Measurements from ENCODE around the gene INSYN2A. TPM values are rescaled to one million over a fixed set of nuclear protein-coding genes. Genes with fewer than 3 reads are reported as not detected.

INSYN2A gene
- total RNA-seq, 1 experiment from 2014 or later = 0.07 TPM

DNA sequence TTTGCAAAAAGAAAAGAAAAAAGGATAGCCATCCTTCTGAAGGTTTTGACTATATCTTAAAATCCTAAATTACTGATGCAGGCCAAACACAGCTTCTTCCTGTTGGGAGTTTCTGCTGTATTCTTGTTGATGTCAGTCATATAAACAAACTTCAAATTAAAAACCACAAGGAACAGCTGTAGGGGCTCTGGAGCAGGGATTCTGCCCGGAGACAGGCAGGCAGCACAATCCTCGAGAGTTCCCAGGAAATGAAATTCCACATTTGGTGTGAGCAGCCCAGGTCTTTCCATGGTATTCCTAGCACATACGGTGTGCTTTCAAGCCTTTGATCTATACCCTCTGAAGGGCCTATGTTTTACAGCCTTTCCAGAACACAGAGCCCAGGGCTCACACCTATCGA is 43.2 kb downstream of the INSYN2A start:
- TF ChIP-seq, protein P1, sequence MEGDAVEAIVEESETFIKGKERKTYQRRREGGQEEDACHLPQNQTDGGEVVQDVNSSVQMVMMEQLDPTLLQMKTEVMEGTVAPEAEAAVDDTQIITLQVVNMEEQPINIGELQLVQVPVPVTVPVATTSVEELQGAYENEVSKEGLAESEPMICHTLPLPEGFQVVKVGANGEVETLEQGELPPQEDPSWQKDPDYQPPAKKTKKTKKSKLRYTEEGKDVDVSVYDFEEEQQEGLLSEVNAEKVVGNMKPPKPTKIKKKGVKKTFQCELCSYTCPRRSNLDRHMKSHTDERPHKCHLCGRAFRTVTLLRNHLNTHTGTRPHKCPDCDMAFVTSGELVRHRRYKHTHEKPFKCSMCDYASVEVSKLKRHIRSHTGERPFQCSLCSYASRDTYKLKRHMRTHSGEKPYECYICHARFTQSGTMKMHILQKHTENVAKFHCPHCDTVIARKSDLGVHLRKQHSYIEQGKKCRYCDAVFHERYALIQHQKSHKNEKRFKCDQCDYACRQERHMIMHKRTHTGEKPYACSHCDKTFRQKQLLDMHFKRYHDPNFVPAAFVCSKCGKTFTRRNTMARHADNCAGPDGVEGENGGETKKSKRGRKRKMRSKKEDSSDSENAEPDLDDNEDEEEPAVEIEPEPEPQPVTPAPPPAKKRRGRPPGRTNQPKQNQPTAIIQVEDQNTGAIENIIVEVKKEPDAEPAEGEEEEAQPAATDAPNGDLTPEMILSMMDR (IDR thresholded peaks at IDR 0.05; ENCODE audit: unreplicated experiment) = no peak
- H3K4me3 Mint-ChIP-seq (ENCODE audit: unreplicated experiment) = no peak overlapping the region
- no peaks in the 10 kb centered on the region for H3K9me3 Mint-ChIP-seq (ENCODE audit: unreplicated experiment)
- H3K4me1 Mint-ChIP-seq (ENCODE audit: insufficient read depth, unreplicated experiment) = peaks cover 55% of the 10 kb centered on the region
- no TSS peak for BruUV-seq (replicated peaks)
- H3K27ac Mint-ChIP-seq (ENCODE audit: low read depth, unreplicated experiment) = peak overlapping the region; percentile 93
- intact Hi-C loops (cut with micrococcal nuclease) = loop anchor here (5.0 kb wide), 2 partner anchors 111 to 251 kb away; no protein-coding TSS in a partner anchor
- H3K27me3 Mint-ChIP-seq (ENCODE audit: insufficient read depth, unreplicated experiment) = no peaks in the 10 kb centered on the region
- POLR2A ChIA-PET = interaction anchor here (0.7 to 0.8 kb wide), 2 partner anchors 10 to 664 kb away, joined by 3 read pairs; no protein-coding TSS in a partner anchor
- DNase-seq (ENCODE audit: unreplicated experiment) = no peak
- CTCF ChIA-PET = interaction anchor here (1.0 to 1.1 kb wide), 2 partner anchors 12 to 15 kb away, joined by 3 to 7 read pairs; no protein-coding TSS in a partner anchor
- no peaks in the 10 kb centered on the region for H3K36me3 Mint-ChIP-seq (ENCODE audit: insufficient read depth, unreplicated experiment)

DNA sequence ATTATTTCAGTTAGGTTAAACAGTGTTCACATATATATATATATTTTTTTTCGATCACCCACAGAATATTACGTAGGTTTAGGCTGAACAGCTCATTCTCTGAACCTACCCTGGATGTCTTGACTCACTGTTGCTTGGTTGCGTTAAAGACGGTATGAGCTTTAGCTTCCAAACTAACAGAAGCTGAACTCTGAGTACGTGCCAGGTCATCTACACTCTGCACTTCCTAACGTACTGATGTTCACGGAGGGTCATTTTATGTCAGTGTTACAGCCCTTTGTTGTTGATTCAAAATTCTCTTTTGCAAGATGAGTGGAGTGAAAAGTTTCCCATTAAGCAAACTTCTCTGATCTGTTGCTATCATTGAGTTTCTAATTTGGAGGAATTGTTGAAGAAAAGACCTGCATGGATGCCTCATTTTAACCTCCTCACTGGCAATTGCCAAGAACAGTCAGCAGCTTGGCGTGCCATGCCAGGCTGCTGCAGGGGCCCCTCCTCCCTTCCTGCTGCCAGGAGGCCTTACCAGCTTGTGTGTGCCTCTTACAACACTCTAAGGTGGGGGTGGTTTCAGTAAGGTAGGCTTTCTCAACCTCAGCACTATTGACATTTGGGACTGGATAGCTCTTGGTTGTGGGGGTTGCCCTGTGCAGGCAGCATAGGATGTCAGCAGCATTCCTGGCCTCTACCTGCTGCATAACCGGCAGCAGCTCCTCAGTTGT is 44.3 kb downstream of the INSYN2A start:
- Mint-ChIP-seq H3K4me3 (ENCODE audit: unreplicated experiment) (peak overlapping the region; percentile 41), H3K27me3 (ENCODE audit: insufficient read depth, unreplicated experiment) (no peaks in the 10 kb centered on the region), H3K9me3 (ENCODE audit: unreplicated experiment) (no peaks in the 10 kb centered on the region), H3K4me1 (ENCODE audit: insufficient read depth, unreplicated experiment) (peaks cover 50% of the 10 kb centered on the region), H3K36me3 (ENCODE audit: insufficient read depth, unreplicated experiment) (no peaks in the 10 kb centered on the region), H3K27ac (ENCODE audit: low read depth, unreplicated experiment) (peak overlapping the region; percentile 93)
- TF ChIP-seq, protein P1 (IDR thresholded peaks at IDR 0.05; ENCODE audit: unreplicated experiment) = no peak
- ChIA-PET POLR2A (interaction anchor here (0.6 to 1.3 kb wide), 5 partner anchors 11 to 250 kb away, joined by 3 to 5 read pairs (median 3); no protein-coding TSS in a partner anchor), CTCF (interaction anchor here (1.1 kb wide), 1 partner anchor 16 kb away, joined by 7 read pairs; no protein-coding TSS in a partner anchor)
- intact Hi-C loops (cut with micrococcal nuclease) = loop anchor here (5.0 kb wide), 2 partner anchors 110 to 250 kb away; no protein-coding TSS in a partner anchor
- no TSS peak for BruUV-seq (replicated peaks)
- peak; percentile 96 for DNase-seq (ENCODE audit: unreplicated experiment)

DNA sequence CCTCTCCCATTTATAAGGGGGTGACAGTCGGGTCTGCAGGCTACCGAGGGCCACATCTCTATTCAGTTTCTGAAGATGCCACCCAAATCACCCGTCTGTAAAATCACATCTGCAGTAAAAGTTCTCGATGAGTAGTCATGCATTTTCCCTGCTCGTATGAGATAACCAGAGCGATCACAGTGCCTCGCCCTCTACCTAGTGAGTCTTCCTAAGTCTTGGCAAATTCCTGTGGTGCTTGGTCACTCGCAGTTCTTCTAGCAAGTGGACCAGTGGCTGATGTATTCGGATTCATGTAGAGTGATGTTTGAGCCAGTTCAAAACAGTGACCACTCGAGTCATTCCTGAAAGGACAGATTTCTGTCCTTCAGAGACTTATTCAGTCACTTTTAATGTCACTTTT is 44.9 kb downstream of the INSYN2A start:
- Mint-ChIP-seq H3K9me3 (ENCODE audit: unreplicated experiment) (no peaks in the 10 kb centered on the region), H3K4me1 (ENCODE audit: insufficient read depth, unreplicated experiment) (peaks cover 50% of the 10 kb centered on the region), H3K27me3 (ENCODE audit: insufficient read depth, unreplicated experiment) (no peaks in the 10 kb centered on the region), H3K36me3 (ENCODE audit: insufficient read depth, unreplicated experiment) (no peaks in the 10 kb centered on the region), H3K27ac (ENCODE audit: low read depth, unreplicated experiment) (peak overlapping the region; percentile 93), H3K4me3 (ENCODE audit: unreplicated experiment) (peak overlapping the region; percentile 41)
- POLR2A ChIA-PET = interaction anchor here (0.6 to 1.3 kb wide), 4 partner anchors 13 to 249 kb away, joined by 3 to 5 read pairs (median 3); no protein-coding TSS in a partner anchor
- intact Hi-C loops (cut with micrococcal nuclease) = loop anchor here (5.0 kb wide), 2 partner anchors 109 to 249 kb away; no protein-coding TSS in a partner anchor
- TF ChIP-seq, protein P1 (IDR thresholded peaks at IDR 0.05; ENCODE audit: unreplicated experiment) = no peak
- no TSS peak for BruUV-seq (replicated peaks)
- CTCF ChIA-PET = no interaction called here
- DNase-seq (ENCODE audit: unreplicated experiment) = peak; percentile 50

DNA sequence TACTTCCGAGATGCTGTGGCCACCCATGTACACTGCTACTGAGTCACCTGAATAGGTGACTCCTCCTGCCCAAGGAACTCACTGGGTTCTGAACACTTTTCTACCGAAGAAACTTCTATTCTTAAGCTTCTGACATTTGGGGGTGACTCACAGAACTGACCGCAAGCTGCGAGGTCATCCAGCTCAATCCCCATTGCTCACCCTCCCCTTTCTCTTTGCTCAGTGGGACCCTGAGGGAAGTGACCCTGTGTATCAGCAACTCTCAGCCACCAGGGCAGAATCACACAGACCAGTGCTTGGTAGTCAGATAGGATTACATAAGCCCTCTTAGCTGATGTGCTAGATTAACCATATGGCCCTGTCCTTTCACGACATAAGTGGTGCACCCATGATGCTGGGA is 46.3 kb downstream of the INSYN2A start:
- no TSS peak for BruUV-seq (replicated peaks)
- intact Hi-C loops (cut with micrococcal nuclease) = loop anchor here (5.0 kb wide), 2 partner anchors 108 to 248 kb away; no protein-coding TSS in a partner anchor
- DNase-seq (ENCODE audit: unreplicated experiment) = peak; percentile 53
- CTCF ChIA-PET = interaction anchor here (0.6 to 1.2 kb wide), 4 partner anchors 10 to 1178 kb away, joined by 3 to 4 read pairs (median 3); no protein-coding TSS in a partner anchor
- TF ChIP-seq, protein P1 (IDR thresholded peaks at IDR 0.05; ENCODE audit: unreplicated experiment) = no peak
- H3K4me3 Mint-ChIP-seq (ENCODE audit: unreplicated experiment) = no peak overlapping the region
- no peaks in the 10 kb centered on the region for H3K36me3 Mint-ChIP-seq (ENCODE audit: insufficient read depth, unreplicated experiment)
- no peaks in the 10 kb centered on the region for H3K27me3 Mint-ChIP-seq (ENCODE audit: insufficient read depth, unreplicated experiment)
- no peaks in the 10 kb centered on the region for H3K9me3 Mint-ChIP-seq (ENCODE audit: unreplicated experiment)
- POLR2A ChIA-PET = interaction anchor here (0.7 kb wide), 1 partner anchor 30 kb away, joined by 3 read pairs; no protein-coding TSS in a partner anchor
- H3K4me1 Mint-ChIP-seq (ENCODE audit: insufficient read depth, unreplicated experiment) = peaks cover 50% of the 10 kb centered on the region
- H3K27ac Mint-ChIP-seq (ENCODE audit: low read depth, unreplicated experiment) = peak overlapping the region; percentile 52
